Adipose tissue (tissue), 3 donors: Measurements from ENCODE around the gene ISM2. TPM values are rescaled to one million over a fixed set of nuclear protein-coding genes. Genes with fewer than 3 reads are reported as not detected.

Source experiments
- H3K27ac ChIP-seq: one replicate; pipeline ENCODE4 v1.5.1; 2013; ENCODE audit warnings: low read depth, low read length
- WGBS, 3 donors: extraction: QIAGEN DNeasy Blood & Tissue Kit; methylation state at CpG; one replicate each; pipeline ENCODE4 v1.1.7; 2013; 5-methylcytosine and 5-hydroxymethylcytosine counted together
- polyA plus RNA-seq, 3 donors: library from polyadenylated mRNA; stranded (reverse); fragments of 200-250 nt; gene quantifications; one replicate each; pipeline ENCODE4 v1.2.3, GENCODE V29; 2013
- donor health status: healthy with polysubstance abuse.
- donor health status: Bipolar disorder and iron deficiency.
- donor health status: healthy.

ISM2 gene
- polyA plus RNA-seq, 3 donors: 0.24 TPM; not detected in 2

DNA sequence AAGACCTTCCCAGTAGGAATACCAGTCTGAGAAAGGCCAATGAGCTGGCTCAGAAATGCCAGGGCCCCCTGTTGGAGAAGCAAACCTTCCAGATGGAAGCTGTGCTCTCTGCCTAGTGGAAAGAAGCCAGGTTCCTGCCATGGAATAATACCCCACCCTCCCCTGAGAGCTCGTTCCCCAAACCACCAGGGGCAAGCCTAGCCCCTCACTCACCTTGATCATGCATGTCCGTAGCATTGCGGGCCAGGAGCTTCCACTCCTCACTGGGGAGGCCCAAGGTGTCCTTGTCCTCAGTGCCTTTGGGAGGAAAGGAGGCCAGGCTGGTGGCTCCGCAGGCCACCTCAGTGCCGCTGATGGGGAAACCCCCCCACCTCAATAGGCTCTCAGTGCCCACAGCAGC, 20.6 kb downstream of the ISM2 start:
- H3K27ac ChIP-seq: no peak overlapping the region
- WGBS, 3 donors: 89 to 93% (median 91%) methylated on average over 5 of the region's 5 CpGs

DNA sequence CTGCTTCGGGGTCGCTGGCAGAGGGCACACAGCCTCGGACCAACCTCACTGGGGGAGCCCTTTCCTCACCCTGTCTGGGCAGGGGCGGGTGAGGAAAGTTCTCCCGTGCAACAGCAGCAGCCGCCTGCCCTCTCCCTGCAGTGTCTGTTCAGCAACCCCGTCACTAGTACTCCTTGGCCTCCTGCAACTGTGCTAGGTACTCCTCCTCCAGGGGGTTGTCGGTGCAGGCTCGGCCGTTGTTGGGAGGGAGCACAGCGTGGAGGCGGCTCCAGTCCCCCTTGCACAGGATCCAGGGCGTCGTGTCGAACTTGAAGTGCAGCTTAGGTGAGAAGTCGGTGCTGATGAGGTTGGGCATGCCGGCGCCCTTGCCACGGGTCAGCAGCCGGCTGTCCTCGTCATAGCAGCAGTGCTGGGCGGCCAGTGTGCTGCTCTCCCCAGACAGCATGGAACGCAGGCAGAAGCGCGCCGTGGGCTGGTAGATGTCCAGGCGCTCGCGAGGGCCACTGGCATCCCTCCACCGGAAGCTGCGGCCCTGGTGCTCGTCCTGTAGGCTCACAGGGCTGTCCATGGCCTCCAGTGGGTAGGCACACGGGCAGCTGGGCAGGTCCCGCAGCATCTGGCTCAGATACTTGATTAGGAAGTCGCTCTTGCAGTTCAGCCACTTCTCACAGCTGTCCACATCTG, 23.0 kb downstream of the ISM2 start:
- H3K27ac ChIP-seq: no peak overlapping the region
- 79 to 91% (median 89%) methylated on average over 35 of the region's 35 CpGs for WGBS, 3 donors

DNA sequence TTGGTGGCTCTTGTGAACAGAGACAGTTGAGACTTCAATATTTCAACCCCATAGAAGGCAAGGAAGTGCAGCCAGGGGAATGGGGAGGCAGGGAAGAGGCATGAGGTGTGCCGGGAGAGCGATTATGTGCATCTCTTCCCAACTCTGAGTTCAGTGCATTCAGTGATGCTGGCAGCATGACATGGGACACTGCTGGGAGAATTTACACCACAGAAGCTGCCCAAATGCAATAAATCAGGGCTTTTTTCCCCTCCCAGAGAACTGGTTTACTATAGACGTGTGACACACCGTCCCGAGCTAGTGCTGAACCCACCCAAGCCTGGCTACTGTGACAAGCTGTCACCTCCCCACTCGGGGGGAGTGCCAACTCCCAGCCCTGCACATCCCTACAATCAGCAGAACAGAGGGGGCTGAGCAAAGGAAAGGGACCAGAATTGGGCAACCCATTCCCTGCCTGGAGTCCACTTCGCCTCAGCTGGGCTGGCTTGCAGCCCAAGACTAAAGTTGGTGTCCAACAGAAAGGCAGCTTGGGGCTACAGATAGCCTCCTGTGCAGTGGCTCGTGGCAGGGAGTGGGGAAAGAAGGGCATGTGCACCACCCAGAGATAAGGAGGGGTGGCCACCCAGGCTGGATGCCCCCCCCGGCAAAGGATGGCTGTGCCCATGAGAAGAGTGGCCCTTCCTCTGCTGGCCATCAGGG, 24.0 kb downstream of the ISM2 start:
- H3K27ac ChIP-seq: no peak overlapping the region
- WGBS, 3 donors: 57 to 67% (median 59%) methylated on average over 9 of the region's 9 CpGs

DNA sequence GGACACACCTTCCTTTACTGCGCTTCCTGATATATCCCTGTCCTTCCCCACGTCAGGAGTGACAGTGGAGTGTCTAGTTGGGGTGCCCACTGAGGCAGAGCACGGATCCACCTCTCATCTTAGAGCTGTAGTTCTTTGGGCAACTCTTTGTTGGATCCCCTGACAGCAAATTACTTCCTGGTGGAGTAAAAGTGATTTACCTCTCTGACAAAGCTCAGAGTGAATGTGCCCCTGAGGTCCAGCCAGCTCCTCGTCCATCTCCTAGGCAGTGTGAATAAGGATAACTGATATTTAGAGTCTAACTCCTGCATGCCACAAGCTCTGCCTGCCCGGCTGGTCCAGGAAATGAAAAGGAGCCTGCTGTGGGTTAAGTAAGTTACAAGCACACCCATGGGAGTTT, 24.7 kb downstream of the ISM2 start:
- 57 to 71% (median 64%) methylated on average over 5 of the region's 5 CpGs for WGBS, 3 donors
- H3K27ac ChIP-seq: no peak overlapping the region

DNA sequence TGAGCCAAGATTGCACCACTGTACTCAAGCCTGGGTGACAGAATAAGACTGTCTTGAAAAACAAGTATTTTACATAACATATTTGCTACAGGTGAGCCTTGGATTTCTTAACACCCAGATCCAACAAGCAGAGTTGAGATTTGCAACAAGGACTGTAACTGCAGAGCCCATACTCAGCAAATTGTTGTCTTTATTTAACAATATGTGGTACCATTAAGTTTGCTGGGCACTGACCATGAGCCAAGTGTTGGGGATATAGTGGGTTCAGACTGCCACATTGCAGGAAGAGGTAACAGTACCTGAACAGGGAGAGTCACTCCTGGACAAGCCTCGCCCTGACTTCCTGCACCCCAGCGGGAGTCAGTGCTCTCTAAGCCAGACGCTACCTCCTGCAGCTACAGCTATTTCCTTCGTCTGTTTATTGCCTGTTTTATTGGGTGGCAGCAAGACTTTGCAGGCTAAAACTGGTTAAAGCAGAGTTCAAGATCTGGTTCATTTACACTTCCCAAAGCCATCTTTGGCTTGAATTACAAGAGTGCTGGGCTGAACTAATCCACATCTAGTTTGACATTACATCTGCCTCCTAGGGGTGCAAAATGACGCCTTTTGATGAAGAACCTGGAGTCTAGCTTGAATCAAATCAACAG, 28.3 kb downstream of the ISM2 start:
- WGBS, 3 donors: 72 to 91% (median 86%) methylated on average over 5 of the region's 5 CpGs
- H3K27ac ChIP-seq: no peak overlapping the region

DNA sequence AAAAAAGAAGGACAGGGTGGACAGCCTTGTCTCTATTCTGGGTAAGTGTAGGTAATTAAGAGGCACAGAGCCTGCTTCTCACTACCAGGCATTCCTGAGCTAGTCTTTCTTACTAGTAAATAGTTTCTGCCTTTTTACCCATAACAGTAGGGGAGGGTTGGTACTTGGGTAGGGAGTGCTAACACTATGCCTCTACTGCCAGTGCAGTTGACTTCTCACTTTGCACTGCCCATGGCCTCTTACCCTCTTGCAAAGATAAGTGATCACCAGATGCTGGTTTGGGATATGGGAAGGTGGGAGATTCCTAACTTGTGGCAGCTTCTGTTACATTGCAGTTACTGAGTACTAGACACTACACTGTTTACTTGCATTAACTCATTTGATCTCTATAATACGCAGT, 29.1 kb downstream of the ISM2 start:
- WGBS, 3 donors: 87 to 97% (median 91%) methylated on average over 1 of the region's 1 CpG
- H3K27ac ChIP-seq: no peak overlapping the region

DNA sequence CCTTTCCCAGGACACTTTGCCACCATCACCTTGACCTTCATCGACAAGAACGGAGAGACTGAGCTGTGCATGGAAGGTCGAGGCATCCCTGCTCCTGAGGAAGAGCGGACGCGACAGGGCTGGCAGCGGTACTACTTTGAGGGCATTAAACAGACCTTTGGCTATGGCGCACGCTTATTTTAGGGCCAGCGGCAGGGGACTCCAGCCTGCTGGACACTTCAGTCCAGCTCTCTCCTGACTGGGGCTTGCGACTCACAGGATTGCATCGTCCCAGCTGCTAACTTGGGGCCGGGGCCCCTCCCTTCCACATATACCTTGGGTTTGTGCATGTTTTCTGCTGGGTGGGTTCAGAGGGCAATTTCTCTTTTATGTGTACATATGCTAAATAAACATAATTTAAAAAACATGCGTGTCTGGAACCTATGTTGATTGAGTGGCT, 29.5 kb downstream of the ISM2 start:
- 84 to 92% (median 88%) methylated on average over 14 of the region's 14 CpGs for WGBS, 3 donors
- no peak overlapping the region for H3K27ac ChIP-seq

DNA sequence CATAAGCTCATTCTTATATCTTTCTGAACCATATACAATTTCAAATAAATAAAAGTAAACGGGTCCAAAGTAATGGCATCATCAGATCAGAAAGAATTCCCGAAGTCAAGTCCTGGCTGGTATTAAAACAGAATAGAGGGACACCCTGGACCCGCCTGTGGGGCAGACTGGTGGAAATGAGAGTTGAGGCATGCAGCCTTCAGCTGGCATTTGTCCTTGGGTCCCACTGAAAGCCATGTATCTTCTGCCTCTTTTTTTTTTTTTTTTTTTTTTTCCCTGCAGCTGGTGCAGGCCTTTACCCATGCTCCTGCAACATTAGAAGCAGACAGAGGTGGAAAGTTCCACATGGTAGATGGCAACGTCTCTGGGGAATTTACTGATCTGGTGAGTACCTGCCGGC, 30.8 kb downstream of the ISM2 start:
- 84 to 89% (median 88%) methylated on average over 5 of the region's 5 CpGs for WGBS, 3 donors
- H3K27ac ChIP-seq: no peak overlapping the region

DNA sequence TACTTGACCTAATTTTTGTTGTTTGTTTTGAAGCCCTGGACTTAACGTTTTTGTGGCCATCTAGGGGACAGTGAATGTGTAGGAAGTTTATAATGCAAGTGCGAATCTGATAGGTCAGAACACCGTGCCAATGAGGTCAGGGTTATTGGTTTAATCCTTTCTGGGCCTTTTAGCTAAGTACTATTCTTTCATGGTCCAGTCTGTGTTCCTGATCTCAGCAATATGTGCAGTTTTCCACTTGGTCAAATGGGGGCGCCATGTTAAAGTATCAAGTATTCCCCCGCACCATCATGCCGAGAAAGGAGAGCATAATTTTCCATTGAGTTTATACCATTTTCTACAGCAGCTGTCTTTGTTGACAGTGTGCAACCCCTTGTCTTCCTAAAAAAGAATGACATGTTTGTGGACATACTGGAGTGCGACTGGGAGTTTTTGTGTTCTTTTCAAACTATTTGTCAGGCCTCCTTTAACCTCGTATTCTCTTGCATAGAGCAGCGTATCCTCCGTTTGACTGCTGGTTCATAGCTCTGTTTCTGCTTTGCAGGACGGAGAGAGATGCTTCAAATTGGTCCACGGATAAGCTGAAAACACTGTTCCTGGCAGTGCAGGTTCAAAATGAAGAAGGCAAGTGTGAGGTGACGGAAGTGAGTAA, 39.4 kb downstream of the ISM2 start:
- no peak overlapping the region for H3K27ac ChIP-seq
- WGBS, 3 donors: 30 to 38% (median 35%) methylated on average over 13 of the region's 13 CpGs

DNA sequence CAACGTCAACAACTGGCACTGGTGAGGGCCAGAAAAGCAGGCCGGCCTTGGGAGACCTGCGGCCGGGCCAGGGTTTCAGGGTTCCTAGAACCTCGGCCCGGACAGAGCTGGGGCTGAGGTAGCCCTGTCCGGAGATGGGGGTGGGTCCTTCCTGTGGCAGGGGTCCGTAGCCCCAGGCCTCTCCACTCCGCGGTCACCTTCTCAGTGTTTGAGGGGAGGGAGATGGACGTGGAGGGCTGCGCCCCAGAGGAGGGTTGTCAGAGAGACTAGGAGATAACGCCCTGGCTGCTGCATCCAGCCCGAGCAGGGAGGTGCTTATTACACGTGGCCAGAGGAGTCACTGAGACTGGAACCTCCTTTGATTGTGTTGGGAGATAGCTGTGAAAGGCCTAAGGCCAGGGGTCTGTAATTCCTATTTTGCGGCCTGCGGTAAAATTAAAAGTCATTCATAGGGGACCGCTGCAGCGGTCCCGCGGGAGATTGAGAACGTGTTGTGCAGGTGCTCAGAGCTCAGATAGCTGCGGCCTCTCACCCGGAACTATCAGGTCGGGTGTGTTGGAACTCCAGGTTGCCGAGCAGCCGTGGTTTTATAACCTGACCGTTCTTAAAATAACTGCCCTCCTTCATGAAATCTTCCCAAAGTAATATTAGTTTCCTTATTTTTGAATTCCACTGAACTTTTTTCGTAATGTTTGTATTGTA, 40.2 kb downstream of the ISM2 start:
- WGBS, 3 donors: 0% methylated on average over 28 to 29 of the region's 29 CpGs
- H3K27ac ChIP-seq: no peak overlapping the region

DNA sequence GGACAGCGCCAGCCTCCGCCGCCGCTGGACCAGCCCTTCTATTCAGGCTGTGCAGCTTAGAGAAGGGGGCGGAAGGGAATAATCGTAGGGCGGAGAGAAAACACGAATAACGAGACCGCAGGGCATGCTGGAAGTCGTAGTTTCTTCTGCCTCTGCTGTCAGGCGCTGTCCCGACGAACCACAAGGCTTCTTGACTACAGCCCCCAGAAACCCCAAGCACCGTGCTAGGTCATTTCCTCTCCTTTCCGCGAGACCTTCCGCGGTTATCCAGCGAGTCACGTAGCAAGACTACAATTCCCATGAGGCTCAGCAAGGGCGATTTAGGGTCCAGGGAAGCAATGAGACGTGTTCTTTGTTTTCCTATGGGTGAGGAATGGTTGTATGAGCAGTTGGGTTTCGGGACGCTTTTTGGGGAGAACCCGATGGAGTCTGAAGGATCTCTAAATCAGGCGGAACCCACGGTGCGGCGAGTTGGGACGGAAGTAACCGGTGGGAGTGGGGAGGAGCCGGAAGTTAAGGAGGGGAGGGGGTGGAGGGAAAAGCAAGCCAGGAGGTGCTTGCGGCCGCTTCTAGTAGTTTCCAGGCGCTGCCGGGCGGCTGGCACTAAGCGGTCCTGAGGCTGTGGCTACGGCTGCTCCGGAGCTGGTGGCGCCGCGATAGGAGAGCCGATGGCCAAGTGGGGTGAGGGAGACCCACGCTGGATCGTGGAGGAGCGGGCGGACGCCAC, 40.9 kb downstream of the ISM2 start, which contains the start of the genes AHSA1 and VIPAS39:
TSS of gene AHSA1 (plus strand) at position 572 of the 727 bp plus-strand sequence. CDS start at position 669, 97 bp downstream.
TSS of gene VIPAS39 (minus strand) at position 80 of the 727 bp plus-strand sequence. CDS start 3,499 bp downstream, outside the sequence.
- WGBS, 3 donors: 0 to 1% (median 0%) methylated on average over 50 of the region's 50 CpGs
- peak within 1 kb of the TSS; percentile 83 for H3K27ac ChIP-seq

DNA sequence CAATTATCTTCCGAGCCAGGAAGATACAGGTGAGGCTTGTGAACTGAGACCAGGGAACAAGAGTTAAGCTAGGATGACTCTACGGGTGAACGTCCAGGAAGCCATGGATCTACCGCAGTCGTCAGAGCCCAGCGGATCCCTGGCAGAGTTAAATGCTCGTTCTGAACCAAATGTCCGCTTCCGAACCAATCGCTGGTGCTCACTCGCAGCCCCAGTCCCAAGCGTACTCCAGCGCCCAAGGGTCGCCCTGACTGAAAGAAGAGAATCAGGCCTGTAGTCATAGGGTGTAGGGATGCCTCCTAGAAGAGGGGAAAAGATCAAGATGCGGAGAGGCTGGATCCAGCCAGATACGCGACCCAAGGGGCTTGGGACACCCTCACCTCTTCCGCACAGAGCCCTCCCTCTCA, 41.5 kb downstream of the ISM2 start:
- H3K27ac ChIP-seq: peak overlapping the region; percentile 33
- WGBS, 3 donors: 0 to 1% (median 1%) methylated on average over 18 of the region's 18 CpGs

DNA sequence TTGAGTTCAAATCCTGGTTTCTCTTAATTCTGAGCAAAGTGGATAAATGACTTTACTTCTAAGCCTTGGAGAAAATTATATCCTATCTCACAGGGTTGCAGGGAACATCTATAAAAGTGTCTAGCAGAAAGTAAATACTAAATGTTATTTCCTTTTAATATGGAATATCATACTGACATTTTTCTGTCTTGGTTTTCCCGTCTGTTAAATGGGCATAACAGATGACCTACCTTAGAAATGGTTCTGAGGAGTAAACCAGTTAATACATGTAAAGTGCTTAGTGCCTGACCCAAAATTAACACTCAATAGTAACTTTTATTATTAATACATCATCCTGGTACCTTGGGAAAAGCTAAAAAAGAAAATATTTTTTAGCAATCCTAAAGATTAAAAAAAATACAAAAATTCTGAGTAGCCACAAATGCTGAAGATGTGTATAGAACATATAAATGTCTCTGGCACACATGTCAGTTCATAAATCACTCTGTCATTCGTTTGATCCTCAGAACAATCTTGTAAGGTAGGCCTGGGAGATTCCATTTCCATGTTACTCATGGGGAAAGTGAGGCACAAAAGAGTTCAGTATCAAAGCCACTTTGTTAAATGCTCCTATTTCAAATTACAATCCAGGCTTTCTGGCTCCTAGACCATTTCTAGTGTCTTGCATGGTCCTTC, 42.5 kb downstream of the ISM2 start:
- WGBS, 3 donors: 60 to 75% (median 70%) methylated on average over 2 of the region's 2 CpGs

DNA sequence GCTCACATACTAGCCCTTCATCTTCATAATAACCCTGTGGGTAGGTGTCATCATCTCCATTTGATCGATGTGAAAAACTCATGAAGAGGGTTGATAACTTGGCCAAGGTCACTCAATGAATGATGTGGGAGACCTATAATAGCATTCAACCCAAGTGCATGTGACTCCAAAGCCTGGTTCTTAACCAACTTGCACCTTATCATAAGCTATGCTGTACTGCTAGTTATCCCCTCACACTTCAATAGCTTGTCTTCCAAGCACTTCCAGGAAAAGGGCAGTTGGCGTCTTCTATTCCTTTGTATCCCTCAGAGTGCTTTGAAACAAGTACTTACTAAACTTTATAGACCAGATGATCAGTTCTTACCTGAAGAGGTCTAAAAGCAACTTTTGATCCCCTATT, 56.4 kb downstream of the ISM2 start:
- 87 to 99% (median 96%) methylated on average over 2 of the region's 2 CpGs for WGBS, 3 donors
- H3K27ac ChIP-seq: no peak overlapping the region

More for the DNA sequence above, 42.5 kb downstream of the ISM2 start:
- no peak overlapping the region for H3K27ac ChIP-seq

DNA sequence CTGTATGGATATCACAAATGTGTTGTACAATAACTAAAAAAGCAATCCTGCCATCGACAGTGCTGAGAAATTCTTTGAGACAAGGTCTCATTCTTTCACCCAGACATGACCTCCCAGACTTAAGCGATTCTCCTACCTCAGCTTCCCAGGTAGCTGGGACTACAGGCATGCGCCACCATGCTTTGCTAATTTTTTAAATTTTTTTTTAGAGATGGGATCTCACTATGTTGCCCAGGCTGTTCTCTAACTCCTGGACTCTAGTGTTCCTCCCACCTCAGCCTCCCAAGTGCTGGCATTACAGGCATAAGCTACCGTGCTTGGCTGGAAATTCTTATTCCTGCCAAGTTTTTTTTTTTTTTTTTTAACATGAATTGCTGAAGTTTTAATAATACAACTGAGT, 58.8 kb downstream of the ISM2 start:
- H3K27ac ChIP-seq: no peak overlapping the region
- 95 to 97% (median 97%) methylated on average over 4 of the region's 4 CpGs for WGBS, 3 donors

DNA sequence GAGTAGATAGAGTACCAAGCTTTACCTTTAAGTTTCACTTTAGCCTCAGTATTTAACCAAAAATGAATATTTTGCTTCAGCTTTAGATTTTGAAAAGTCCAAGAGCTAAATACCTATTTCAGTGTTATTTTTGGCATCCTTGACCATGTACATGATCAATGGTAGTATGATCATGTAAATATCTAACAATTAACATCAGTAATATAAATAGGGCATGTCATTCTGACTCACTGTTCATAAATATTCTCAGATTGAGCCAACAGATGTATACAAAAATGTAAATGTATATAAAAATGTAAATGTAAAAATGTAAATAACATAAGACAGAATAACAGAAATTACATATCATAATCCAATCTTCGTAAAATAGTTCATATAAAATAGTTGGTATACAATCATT, 60.0 kb downstream of the ISM2 start:
- no peak overlapping the region for H3K27ac ChIP-seq
- 97 to 100% (median 98%) methylated on average over 1 of the region's 1 CpG for WGBS, 3 donors

DNA sequence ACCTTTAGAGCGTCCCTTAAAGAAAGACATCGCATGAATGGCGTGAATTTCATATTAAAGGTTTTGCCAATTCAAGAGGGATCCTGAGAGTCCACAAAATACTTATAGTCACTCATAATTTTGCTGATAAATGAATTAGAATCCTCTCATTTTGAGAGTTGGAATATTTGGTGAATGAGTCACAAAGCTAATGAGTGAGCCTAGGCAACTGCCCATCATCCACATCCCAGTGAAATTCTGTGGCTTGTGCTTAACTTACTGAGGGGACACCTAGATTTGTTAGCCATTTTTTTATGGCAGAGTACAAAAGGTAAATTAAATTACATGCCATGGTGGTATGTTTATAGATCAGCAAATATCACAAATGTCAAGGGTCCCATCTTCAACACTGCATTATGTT, 62.6 kb downstream of the ISM2 start:
- 98 to 100% (median 98%) methylated on average over 3 of the region's 3 CpGs for WGBS, 3 donors
- no peak overlapping the region for H3K27ac ChIP-seq
